HCT116 (cell line): ENCODE measurements around the gene PCGF2. TPM values are rescaled to one million over a fixed set of nuclear protein-coding genes. Genes with fewer than 3 reads are reported as not detected.

ENCODE experiments used
- ATAC-seq: fragments of 200-7000 bp; cut with Tn5 transposase; 2 replicates; pipeline ENCODE4 v1.9.1; 2020; ENCODE audit warnings: mild to moderate bottlenecking, moderate library complexity
- BruUV-seq: library from RNA; stranded (reverse); fragments of 400-500 nt; replicated peaks from 2 replicates; lab custom pipeline; 2021; lab: Mats Ljungman, UMichigan
- CTCF ChIA-PET: fragments of 300-600 bp; sonication (Branson Sonifier 250); formaldehyde crosslinking; loops from one replicate; lab custom pipeline; 2021; ENCODE audit warnings: antibody characterized with exemption; lab: Charles Lee
- POLR2A ChIA-PET: fragments of 300-600, 350-600 bp; sonication (Branson Sonifier 250); formaldehyde crosslinking; loops from one replicate; lab custom pipeline; 2021; ENCODE audit warnings: antibody characterized with exemption; lab: Charles Lee
- RAD21 ChIA-PET, 2 experiments: fragments of 300-600 bp; sonication (Branson Sonifier 250); formaldehyde crosslinking; loops; one replicate each; lab custom pipeline; 2023; ENCODE audit warnings: low total read pairs in 2 of 2; ENCODE audit not compliant: uncharacterized antibody in 2 of 2, unreplicated experiment in 2 of 2, low non-redundant PET in 1 of 2; lab: Charles Lee
- DNase-seq: peaks from one replicate; pipeline ENCODE4 v3.0.0-alpha.2; 2010; ENCODE audit warnings: low read depth, low spot score
- H2AFZ ChIP-seq: fragments of 200-600 bp; shearing (Covaris generic), sonication (generic); 2 replicates; pipeline ENCODE4 v1.6.1; 2017; ENCODE audit warnings: low read depth, mixed run types, mixed read lengths, antibody characterized with exemption, low read length; ENCODE audit not compliant: poor library complexity, severe bottlenecking
- H3K27ac ChIP-seq: 2 replicates; pipeline ENCODE4 v1.5.1; 2012; ENCODE audit warnings: low read depth, low read length
- H3K27me3 ChIP-seq: fragments of 200-600 bp; sonication (generic); 2 replicates; pipeline ENCODE4 v1.6.1; 2016; ENCODE audit warnings: mixed run types, low read length, mixed read lengths; ENCODE audit not compliant: insufficient read depth
- H3K36me3 ChIP-seq, 2 experiments: fragments of 200-500 bp in 1 of 2; fragments of 200-600 bp in 1 of 2; sonication (Bioruptor generic) in 1 of 2; sonication (generic) in 1 of 2; 2 replicates each; pipeline versions ENCODE4 v1.5.1 to v1.6.1; 2014 to 2016; ENCODE audit warnings: low read length in 2 of 2, inconsistent platforms in 1 of 2, mixed read lengths in 1 of 2, mixed run types in 1 of 2; ENCODE audit not compliant: insufficient read depth in 2 of 2, control insufficient read depth in 1 of 2
- H3K4me1 ChIP-seq, 2 experiments: fragments of 200-600 bp in 1 of 2; sonication (generic) in 1 of 2; 2 replicates each; pipeline versions ENCODE4 v1.5.1 to v1.6.1; 2012 to 2017; ENCODE audit warnings: low read length in 2 of 2, inconsistent platforms in 1 of 2, mild to moderate bottlenecking in 1 of 2, mixed read lengths in 1 of 2, mixed run types in 1 of 2, moderate library complexity in 1 of 2; ENCODE audit not compliant: insufficient read depth in 2 of 2, control insufficient read depth in 1 of 2
- H3K4me2 ChIP-seq: fragments of 200-600 bp; sonication (generic); 2 replicates; pipeline ENCODE4 v1.6.1; 2017; ENCODE audit warnings: mixed run types, low read length, mixed read lengths
- H3K4me3 ChIP-seq, 2 experiments: fragments of 200-600 bp in 1 of 2; sonication (generic) in 1 of 2; replicated peaks in 1 of 2; 2 replicates each; pipeline ENCODE4 v1.5.1; 2011 to 2016; ENCODE audit warnings: low read length in 2 of 2, control low read depth in 1 of 2, low read depth in 1 of 2, mild to moderate bottlenecking in 1 of 2, mixed read lengths in 1 of 2, mixed run types in 1 of 2
- H3K79me2 ChIP-seq: fragments of 200-600 bp; sonication (generic); 2 replicates; pipeline ENCODE4 v1.6.1; 2017; ENCODE audit warnings: mild to moderate bottlenecking, mixed run types, low read length, moderate library complexity, mixed read lengths; ENCODE audit not compliant: insufficient read depth
- H3K9ac ChIP-seq: fragments of 200-600 bp; sonication (generic); 2 replicates; pipeline ENCODE4 v1.6.1; 2016; ENCODE audit warnings: low read length, mixed read lengths
- H3K9me2 ChIP-seq: fragments of 200-600 bp; sonication (generic), shearing (Covaris generic); 2 replicates; pipeline ENCODE4 v1.6.1; 2017; ENCODE audit warnings: mixed run types, mild to moderate bottlenecking, moderate library complexity; ENCODE audit not compliant: insufficient read depth
- H3K9me3 ChIP-seq, 2 experiments: fragments of 200-500 bp in 1 of 2; fragments of 200-600 bp in 1 of 2; sonication (Bioruptor generic) in 1 of 2; sonication (generic) in 1 of 2; 2 replicates each; pipeline ENCODE4 v1.6.1; 2014 to 2017; ENCODE audit warnings: low read length in 2 of 2, mixed read lengths in 2 of 2, inconsistent platforms in 1 of 2, low read depth in 1 of 2, mild to moderate bottlenecking in 1 of 2, mixed run types in 1 of 2, moderate library complexity in 1 of 2; ENCODE audit not compliant: control insufficient read depth in 1 of 2, insufficient read depth in 1 of 2
- H4K20me1 ChIP-seq: fragments of 200-600 bp; sonication (generic), shearing (Covaris generic); 2 replicates; pipeline ENCODE4 v1.6.1; 2017; ENCODE audit warnings: mixed run types, mild to moderate bottlenecking, moderate library complexity; ENCODE audit not compliant: insufficient read depth
- CEBPB ChIP-seq: IDR thresholded peaks from 2 replicates; pipeline ENCODE4 v1.6.1; 2012; ENCODE audit warnings: low read depth
- POLR2A ChIP-seq: IDR thresholded peaks from 2 replicates; pipeline ENCODE4 v1.7.0; 2011; ENCODE audit warnings: borderline replicate concordance; ENCODE audit not compliant: insufficient read depth, insufficient read length; ENCODE audit errors: extremely low read depth
- POLR2AphosphoS5 ChIP-seq: IDR thresholded peaks from 2 replicates; pipeline ENCODE4 v1.6.1; 2011; ENCODE audit warnings: mild to moderate bottlenecking, low read depth, low read length, moderate library complexity
- TCF7L2 ChIP-seq: IDR thresholded peaks from 2 replicates; pipeline ENCODE4 v1.7.0; 2011; ENCODE audit warnings: borderline replicate concordance, inconsistent platforms; ENCODE audit not compliant: insufficient read depth, insufficient read length; ENCODE audit errors: extremely low read depth
- ZBTB33 ChIP-seq: IDR thresholded peaks from 2 replicates; pipeline ENCODE4 v1.6.1; 2011; ENCODE audit warnings: mild to moderate bottlenecking, low read length, moderate library complexity; ENCODE audit not compliant: insufficient replicate concordance; ENCODE audit errors: extremely low read depth
- ZFX ChIP-seq: fragments of 450-650 bp; IDR thresholded peaks from 2 replicates; pipeline ENCODE4 v1.6.1; 2017
- intact Hi-C: fragments of 100-400 bp; cut with micrococcal nuclease; formaldehyde crosslinking; loops from 2 replicates; pipeline ENCODE4 v1.10.0; 2022
- total RNA-seq: library from RNA; stranded (reverse); gene quantifications from one replicate; pipeline ENCODE4 v1.2.1, GENCODE V29; 2021; ENCODE audit not compliant: unreplicated experiment

Gene PCGF2
- total RNA-seq, 1 experiment from 2014 or later = 64.6 TPM

GRCh38 chr17:38750312-38751121 lies 2.4 kb upstream of the PCGF2 start:
- ATAC-seq = no peak
- Histone ChIP-seq H2AFZ (no peak overlapping the region), H3K27ac (peak overlapping the region; percentile 100)

More at GRCh38 chr17:38750312-38751121, 2.4 kb upstream of the PCGF2 start:
- H3K9me2 ChIP-seq = no peaks in the 10 kb centered on the region
- H4K20me1 ChIP-seq = no peaks in the 10 kb centered on the region
- H3K4me3 ChIP-seq = peak overlapping the region; percentile 99 to 100
- intact Hi-C loops = loop anchor here (5.0 kb wide), 4 partner anchors 47 to 117 kb away; partner anchors contain the start of genes PIP4K2B and RPL23
- H3K9ac ChIP-seq = peak overlapping the region; percentile 93
- no TSS peak for BruUV-seq
- POLR2A ChIA-PET = interaction anchor here (2.2 kb wide), 1 partner anchor 450 kb away, joined by 5 read pairs; the partner anchor contains the start of gene RPL19
- RAD21 ChIA-PET = no interaction called here
- H3K79me2 ChIP-seq = peaks cover 68% of the 10 kb centered on the region
- no peak for TF ChIP-seq ZFX
- no peak for TF ChIP-seq CEBPB
- TF ChIP-seq TCF7L2 = no peak
- no peak for TF ChIP-seq ZBTB33
- 0 out of 2 replicates have a peak, but pooled peaks have one; percentile 12 for TF ChIP-seq POLR2AphosphoS5
- TF ChIP-seq POLR2A = peak; percentile 21
- H3K36me3 ChIP-seq = peaks cover 5 to 18% of the 10 kb centered on the region in 2 experiments; a peak in 2 of 4 replicates
- H3K4me1 ChIP-seq = peaks cover 31 to 63% of the 10 kb centered on the region in 2 experiments
- no peaks in the 10 kb centered on the region for H3K9me3 ChIP-seq
- no peak for DNase-seq
- peak overlapping the region; percentile 94 for H3K4me2 ChIP-seq
- H3K27me3 ChIP-seq = no peaks in the 10 kb centered on the region
- CTCF ChIA-PET = interaction anchor here (0.9 to 2.1 kb wide), 3 partner anchors 15 to 494 kb away, joined by 3 to 11 read pairs (median 3); no protein-coding TSS in a partner anchor
